A549 (cell line): ENCODE results near the gene NTN1.

Experiments used
- BHLHE40 ChIP-seq: IDR thresholded peaks from 2 replicates; pipeline ENCODE4 v1.6.1; 2012; ENCODE audit warnings: low read depth, low read length, inconsistent platforms
- HDAC2 ChIP-seq: fragments of 200-600 bp; sonication (generic); IDR thresholded peaks from 2 replicates; pipeline ENCODE4 v1.6.1; 2016
- JUN ChIP-seq, 2 experiments: fragments of >200 bp; sonication (Bioruptor Twin); formaldehyde crosslinking; IDR thresholded peaks; 2 replicates in 1 of 2; 3 replicates in 1 of 2; pipeline ENCODE4 v1.6.1; 2016 to 2017
- MAZ ChIP-seq: fragments of 150-350 bp; IDR thresholded peaks from 2 replicates; pipeline ENCODE4 v1.6.1; 2014; ENCODE audit warnings: antibody characterized with exemption, low read depth, low read length, borderline replicate concordance
- POLR2A ChIP-seq: IDR thresholded peaks from 2 replicates; pipeline ENCODE4 v1.6.1; 2012; ENCODE audit warnings: mild to moderate bottlenecking, low read length
- TP53 ChIP-seq: fragments of 250-450 bp; sonication (Bioruptor Pico); IDR thresholded peaks from 2 replicates; pipeline ENCODE4 v1.5.0; 2021; ENCODE audit warnings: mild to moderate bottlenecking, moderate library complexity
- TF ChIP-seq, protein P1 (sequence below): fragments of >200 bp; sonication (Bioruptor Twin); formaldehyde crosslinking; IDR thresholded peaks from 3 replicates; pipeline ENCODE4 v1.5.1; 2016

DNA sequence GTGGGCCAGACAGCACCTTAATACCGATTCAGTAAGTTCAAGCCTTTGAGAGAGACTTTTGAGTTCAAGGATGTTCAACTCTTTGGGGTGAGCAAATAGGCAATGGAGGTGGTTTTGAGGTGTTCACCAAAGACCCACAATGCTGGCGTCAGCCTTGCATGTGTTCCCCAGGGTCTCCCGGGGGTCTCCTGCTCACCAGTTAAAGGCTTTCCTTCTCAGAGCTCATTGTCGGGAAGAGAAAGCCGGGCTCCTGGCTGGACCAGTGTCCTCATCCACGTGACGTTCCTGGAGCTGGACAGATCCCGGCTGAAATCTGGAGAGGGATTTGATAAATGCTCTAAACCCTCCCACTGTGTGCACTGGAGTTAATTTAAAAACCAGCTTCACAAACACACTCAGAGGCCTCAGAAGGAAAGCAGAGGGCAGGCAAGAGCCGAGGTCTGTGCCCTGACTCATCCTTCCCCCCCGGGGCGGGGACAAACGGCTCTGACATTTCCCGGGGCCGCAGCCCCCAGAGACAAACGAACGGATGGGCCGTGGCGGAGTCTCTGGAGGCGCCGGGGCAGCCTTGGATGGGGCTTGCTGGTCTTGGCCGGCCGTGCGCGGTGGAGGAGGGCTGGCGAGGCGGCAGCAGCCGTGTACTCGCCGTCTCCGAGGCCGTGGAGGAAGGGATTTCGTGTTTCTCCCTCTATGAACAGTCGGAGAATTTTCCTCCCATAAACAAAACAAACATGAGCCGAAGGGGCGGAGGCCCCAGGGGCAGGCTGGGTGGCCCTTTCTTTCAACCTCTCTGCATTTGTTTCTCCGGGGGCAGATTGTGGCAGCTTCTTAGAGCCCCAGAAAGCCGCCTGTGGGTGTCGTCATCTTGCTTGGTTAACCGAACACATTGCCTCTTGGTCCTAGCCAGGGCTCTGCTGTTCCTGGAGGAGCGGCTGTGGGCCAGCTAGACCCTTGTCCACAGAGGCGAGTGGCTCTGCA, 94.2 kb downstream of the NTN1 start:
- TF ChIP-seq HDAC2 (no peak), MAZ (no peak), BHLHE40 (no peak), POLR2A (no peak), JUN (IDR thresholded peaks at IDR 0.05) (no peak), TP53 (CRISPR knock-in tag) (no peak)
- TF ChIP-seq, protein P1, sequence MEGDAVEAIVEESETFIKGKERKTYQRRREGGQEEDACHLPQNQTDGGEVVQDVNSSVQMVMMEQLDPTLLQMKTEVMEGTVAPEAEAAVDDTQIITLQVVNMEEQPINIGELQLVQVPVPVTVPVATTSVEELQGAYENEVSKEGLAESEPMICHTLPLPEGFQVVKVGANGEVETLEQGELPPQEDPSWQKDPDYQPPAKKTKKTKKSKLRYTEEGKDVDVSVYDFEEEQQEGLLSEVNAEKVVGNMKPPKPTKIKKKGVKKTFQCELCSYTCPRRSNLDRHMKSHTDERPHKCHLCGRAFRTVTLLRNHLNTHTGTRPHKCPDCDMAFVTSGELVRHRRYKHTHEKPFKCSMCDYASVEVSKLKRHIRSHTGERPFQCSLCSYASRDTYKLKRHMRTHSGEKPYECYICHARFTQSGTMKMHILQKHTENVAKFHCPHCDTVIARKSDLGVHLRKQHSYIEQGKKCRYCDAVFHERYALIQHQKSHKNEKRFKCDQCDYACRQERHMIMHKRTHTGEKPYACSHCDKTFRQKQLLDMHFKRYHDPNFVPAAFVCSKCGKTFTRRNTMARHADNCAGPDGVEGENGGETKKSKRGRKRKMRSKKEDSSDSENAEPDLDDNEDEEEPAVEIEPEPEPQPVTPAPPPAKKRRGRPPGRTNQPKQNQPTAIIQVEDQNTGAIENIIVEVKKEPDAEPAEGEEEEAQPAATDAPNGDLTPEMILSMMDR: peak; percentile 46
